GM19023 (cell line): ENCODE data around the gene CALY.

ENCODE experiments used
- ATAC-seq: cut with Tn5 transposase; IDR thresholded peaks from one replicate; pipeline ENCODE4 v1.9.1; 2021; ENCODE audit warnings: mild to moderate bottlenecking, moderate library complexity; ENCODE audit not compliant: unreplicated experiment

The CALY gene

DNA sequence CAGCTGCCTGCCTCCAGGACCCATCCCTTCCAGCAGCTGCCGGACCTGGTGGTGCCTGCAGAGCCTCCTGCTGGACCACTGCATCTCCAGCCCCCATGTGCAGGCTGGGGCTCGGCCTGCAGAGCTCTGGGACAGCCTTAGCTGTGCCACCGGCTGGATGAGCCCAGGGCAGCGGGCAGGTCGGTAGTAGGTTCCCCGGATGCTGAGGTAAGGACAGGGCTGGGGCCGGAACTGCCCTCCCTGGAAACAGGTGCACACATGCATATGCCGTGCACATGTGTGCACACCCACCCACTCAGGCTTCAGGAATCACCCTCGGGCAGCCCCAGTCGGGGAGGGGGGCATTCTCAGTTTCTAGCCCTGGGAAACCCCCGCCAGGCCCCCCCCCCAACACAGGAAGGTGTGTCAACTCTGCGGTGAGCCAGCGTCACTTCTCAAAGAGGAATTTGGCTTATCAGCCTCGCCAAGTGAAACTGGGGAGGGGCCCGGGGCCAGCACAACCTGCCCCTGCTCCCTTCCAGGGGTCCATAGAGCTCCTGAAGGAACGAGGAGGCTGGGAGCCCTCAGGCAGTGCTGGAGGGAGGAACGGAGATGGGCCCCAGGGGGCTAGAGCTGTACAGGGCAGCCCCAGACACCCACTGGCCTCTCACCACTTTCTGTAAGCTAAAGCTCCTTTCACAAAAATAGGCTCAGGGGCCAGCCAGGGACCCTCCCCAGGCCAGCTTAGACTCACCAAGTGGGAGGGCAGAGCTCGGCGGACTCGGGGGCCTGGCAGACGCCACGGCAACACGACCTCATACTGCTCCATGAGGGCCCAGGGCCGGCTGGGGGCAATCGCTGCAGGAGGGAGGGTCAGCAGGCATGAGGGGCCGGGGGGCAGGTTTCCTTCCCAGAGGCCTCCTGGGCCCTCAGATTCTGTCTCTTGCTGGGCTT lies 61.7 kb downstream of the CALY start:
- peak; percentile 44 for ATAC-seq
